Left renal pelvis (tissue), 4 donors: ENCODE measurements around the gene OGDHL. TPM values are rescaled to one million over a fixed set of nuclear protein-coding genes. Genes with fewer than 3 reads are reported as not detected.
"Not testable (repeated sequence)": the region's sequence is repeated elsewhere in the genome, so short reads cannot be mapped to it uniquely, and the experiment has no call there.

ENCODE experiments used
- DNase-seq, 4 donors: peaks; one replicate each; pipeline ENCODE4 v3.0.0-alpha.2; 2013; ENCODE audit warnings: low read depth in 4 of 4, low spot score in 3 of 4
- polyA plus RNA-seq, 4 donors: library from polyadenylated mRNA; unstranded; fragments of 120-200 nt; gene quantifications; one replicate each; pipeline ENCODE4 v1.2.1, GENCODE V29; 2013; ENCODE audit not compliant: insufficient read length in 4 of 4

Gene OGDHL
- polyA plus RNA-seq = 10 to 100 TPM in 3 of 4 donors, 1 to 10 TPM in 1; 1.2 to 48.3 (median 31.0) TPM

- peak; percentile 18 to 59 (median 53) for DNase-seq
These were observed at the start of gene OGDHL for GRCh38 chr10:49761789-49762565. TSS of gene OGDHL (minus strand) at chr10:49762323. CDS start at chr10:49758592, 3,731 bp downstream.

- no peak for DNase-seq
These were observed 41.9 kb upstream of the OGDHL start for GRCh38 chr10:49803988-49804387.

- no peak for DNase-seq
These were observed 36.2 kb upstream of the OGDHL start for GRCh38 chr10:49798275-49798674.

GRCh38 chr10:49791100-49791499, 29.0 kb upstream of the OGDHL start:
- no peak for DNase-seq

GRCh38 chr10:49784681-49785080, 22.6 kb upstream of the OGDHL start:
- DNase-seq = no peak

- DNase-seq = no peak
These were observed 21.5 kb upstream of the OGDHL start for GRCh38 chr10:49783645-49784044.

- no peak for DNase-seq
These were observed 19.1 kb upstream of the OGDHL start for GRCh38 chr10:49781247-49781646.

GRCh38 chr10:49778197-49778596, 16.1 kb upstream of the OGDHL start:
- no peak for DNase-seq

- no peak for DNase-seq
These were observed 14.7 kb upstream of the OGDHL start for GRCh38 chr10:49776851-49777250.

GRCh38 chr10:49775014-49775413, 12.9 kb upstream of the OGDHL start:
- no peak for DNase-seq

- not testable (repeated sequence) for DNase-seq
These were observed 10.8 kb upstream of the OGDHL start for GRCh38 chr10:49772944-49773343.

GRCh38 chr10:49771046-49771445, 8.9 kb upstream of the OGDHL start:
- not testable (repeated sequence) for DNase-seq

- no peak for DNase-seq
These were observed 7.6 kb upstream of the OGDHL start for GRCh38 chr10:49769692-49770091.

- DNase-seq = no peak
These were observed 6.6 kb upstream of the OGDHL start for GRCh38 chr10:49768731-49769130.

GRCh38 chr10:49768329-49768728, 6.2 kb upstream of the OGDHL start:
- DNase-seq = no peak

GRCh38 chr10:49767752-49768151, 5.6 kb upstream of the OGDHL start:
- DNase-seq = no peak

GRCh38 chr10:49766484-49766883, 4.4 kb upstream of the OGDHL start:
- DNase-seq = no peak

- DNase-seq = no peak
These were observed 399 bp upstream of the OGDHL start for GRCh38 chr10:49762566-49762877.

- no peak for DNase-seq
These were observed 828 bp downstream of the OGDHL start for GRCh38 chr10:49761201-49761788.

- DNase-seq = no peak
These were observed 1.3 kb downstream of the OGDHL start for GRCh38 chr10:49760789-49761188.

- DNase-seq = no peak
These were observed 2.2 kb downstream of the OGDHL start for GRCh38 chr10:49759787-49760551.
